H1 (cell line): ENCODE results near the gene NDC1. TPM values are rescaled to one million over a fixed set of nuclear protein-coding genes. Genes with fewer than 3 reads are reported as not detected.

Experiments used
- CTCF ChIA-PET: fragments of 300-600 bp; sonication (Branson Sonifier 250); formaldehyde crosslinking; loops from one replicate; lab custom pipeline; 2021; ENCODE audit not compliant: partially characterized antibody; lab: Charles Lee
- POLR2A ChIA-PET: fragments of 300-600 bp; sonication (Branson Sonifier 250); formaldehyde crosslinking; loops from one replicate; lab custom pipeline; 2021; ENCODE audit warnings: inconsistent platforms; ENCODE audit not compliant: partially characterized antibody; lab: Charles Lee
- DNase-seq, 2 experiments: peaks; one replicate each; pipeline versions ENCODE4 v3.0.0 to v3.0.0-alpha.2; 2010 to 2022; ENCODE audit warnings: low spot score in 2 of 2, low read depth in 1 of 2, mixed read lengths in 1 of 2
- FAIRE-seq: peaks from 2 replicates; lab custom pipeline; 2011; peaks lifted over from hg19 to GRCh38; lab: Jason Lieb, UNC
- H2AFZ ChIP-seq: 2 replicates; pipeline ENCODE4 v1.8.1; 2012; ENCODE audit warnings: low read length, inconsistent platforms
- H2AK5ac ChIP-seq: 2 replicates; pipeline ENCODE4 v1.6.1; 2013; ENCODE audit warnings: low read depth, low read length
- H2BK120ac ChIP-seq: replicated peaks from 2 replicates; pipeline ENCODE3; 2013; ENCODE audit warnings: low read depth, low read length, inconsistent platforms
- H2BK12ac ChIP-seq: 2 replicates; pipeline ENCODE4 v1.6.1; 2013; ENCODE audit warnings: low read depth, low read length
- H2BK15ac ChIP-seq: 2 replicates; pipeline ENCODE4 v1.6.1; 2013; ENCODE audit warnings: low read length
- H2BK20ac ChIP-seq: 2 replicates; pipeline ENCODE4 v1.6.1; 2013; ENCODE audit warnings: low read length
- H2BK5ac ChIP-seq: 2 replicates; pipeline ENCODE4 v1.6.1; 2013; ENCODE audit warnings: low read depth, low read length
- H3K14ac ChIP-seq: 2 replicates; pipeline ENCODE4 v1.6.1; 2013; ENCODE audit warnings: inconsistent platforms; ENCODE audit not compliant: insufficient read length
- H3K18ac ChIP-seq: 2 replicates; pipeline ENCODE4 v1.6.1; 2013; ENCODE audit warnings: low read length; ENCODE audit errors: extremely low read depth
- H3K23ac ChIP-seq: 2 replicates; pipeline ENCODE4 v1.6.1; 2013; ENCODE audit warnings: inconsistent platforms; ENCODE audit not compliant: insufficient read length
- H3K23me2 ChIP-seq: 2 replicates; pipeline ENCODE4 v1.6.1; 2013; ENCODE audit warnings: low read depth, low read length
- H3K27ac ChIP-seq: 2 replicates; pipeline ENCODE4 v1.6.1; 2011; ENCODE audit warnings: low read depth, low read length, inconsistent platforms
- H3K27me3 ChIP-seq, 4 experiments: replicated peaks in 1 of 4; 1 replicate in 1 of 4; 2 replicates in 3 of 4; pipeline versions ENCODE4 v1.6.1 to v1.8.1; 2011 to 2013; ENCODE audit warnings: low read length in 3 of 4, mild to moderate bottlenecking in 3 of 4, inconsistent platforms in 2 of 4, mixed read lengths in 2 of 4, moderate library complexity in 1 of 4; ENCODE audit not compliant: control insufficient read depth in 3 of 4, insufficient read depth in 3 of 4; ENCODE audit errors: extremely low read depth in 1 of 4
- H3K36me3 ChIP-seq, 4 experiments: 2 replicates each; pipeline versions ENCODE4 v1.6.1 to v1.8.1; 2011 to 2013; ENCODE audit warnings: mild to moderate bottlenecking in 4 of 4, low read length in 3 of 4, moderate library complexity in 2 of 4, control low read depth in 1 of 4, inconsistent platforms in 1 of 4; ENCODE audit not compliant: insufficient read depth in 4 of 4, control insufficient read depth in 2 of 4
- H3K4ac ChIP-seq: replicated peaks from 2 replicates; pipeline ENCODE3; 2013; ENCODE audit warnings: low read length, low read depth, mixed read lengths, inconsistent platforms; ENCODE audit not compliant: insufficient read length
- H3K4me1 ChIP-seq, 4 experiments: replicated peaks in 1 of 4; 1 replicate in 1 of 4; 2 replicates in 3 of 4; pipeline versions ENCODE4 v1.6.1 to v1.8.1; 2011 to 2013; ENCODE audit warnings: low read length in 3 of 4, inconsistent platforms in 2 of 4, mixed read lengths in 1 of 4; ENCODE audit not compliant: insufficient read depth in 4 of 4, control insufficient read depth in 3 of 4
- H3K4me2 ChIP-seq, 2 experiments: 2 replicates each; pipeline versions ENCODE4 v1.6.1 to v1.8.1; 2011 to 2013; ENCODE audit warnings: low read depth in 2 of 2, low read length in 2 of 2, control low read depth in 1 of 2, inconsistent platforms in 1 of 2, mild to moderate bottlenecking in 1 of 2; ENCODE audit not compliant: insufficient read depth in 1 of 2
- H3K4me3 ChIP-seq, 4 experiments: fragments of 200-600, 300-600 bp in 1 of 4; sonication (generic), shearing (Covaris generic), sonication (Bioruptor Twin) in 1 of 4; 2 replicates each; pipeline versions ENCODE4 v1.5.1 to v1.8.1; 2011 to 2016; ENCODE audit warnings: low read length in 4 of 4, low read depth in 3 of 4, control low read depth in 2 of 4, inconsistent platforms in 2 of 4, mild to moderate bottlenecking in 2 of 4, mixed read lengths in 1 of 4, moderate library complexity in 1 of 4; ENCODE audit not compliant: insufficient read depth in 2 of 4; ENCODE audit errors: extremely low read depth in 1 of 4
- H3K56ac ChIP-seq: replicated peaks from 2 replicates; pipeline ENCODE3; 2013; ENCODE audit warnings: low read depth, mild to moderate bottlenecking, mixed read lengths, low read length, inconsistent platforms; ENCODE audit not compliant: insufficient read length
- H3K79me1 ChIP-seq: 2 replicates; pipeline ENCODE4 v1.6.1; 2013; ENCODE audit warnings: low read depth, low read length, control low read depth
- H3K79me2 ChIP-seq, 2 experiments: 2 replicates each; pipeline versions ENCODE4 v1.6.1 to v1.8.1; 2012 to 2013; ENCODE audit warnings: low read length in 2 of 2, mild to moderate bottlenecking in 2 of 2, inconsistent platforms in 1 of 2; ENCODE audit not compliant: insufficient read depth in 2 of 2, control insufficient read depth in 1 of 2
- H3K9ac ChIP-seq, 4 experiments: replicated peaks in 1 of 4; 1 replicate in 1 of 4; 2 replicates in 3 of 4; pipeline versions ENCODE4 v1.6.1 to v1.8.1; 2011 to 2013; ENCODE audit warnings: low read depth in 3 of 4, low read length in 3 of 4, control low read depth in 2 of 4, mild to moderate bottlenecking in 2 of 4, moderate library complexity in 2 of 4, inconsistent platforms in 1 of 4; ENCODE audit errors: extremely low read depth in 1 of 4
- H3K9me3 ChIP-seq, 2 experiments: 2 replicates each; pipeline versions ENCODE4 v1.6.1 to v1.8.1; 2012 to 2013; ENCODE audit warnings: mild to moderate bottlenecking in 2 of 2, moderate library complexity in 2 of 2, control low read depth in 1 of 2, inconsistent platforms in 1 of 2, low read depth in 1 of 2, low read length in 1 of 2, mixed read lengths in 1 of 2; ENCODE audit not compliant: insufficient read depth in 2 of 2
- H4K20me1 ChIP-seq, 2 experiments: replicated peaks in 1 of 2; 2 replicates each; pipeline versions ENCODE3 to v1.8.1; 2011 to 2013; ENCODE audit warnings: inconsistent platforms in 2 of 2, low read length in 2 of 2, mild to moderate bottlenecking in 1 of 2; ENCODE audit not compliant: insufficient read depth in 2 of 2, control insufficient read depth in 1 of 2
- H4K5ac ChIP-seq: 2 replicates; pipeline ENCODE4 v1.6.1; 2013; ENCODE audit warnings: low read length, low read depth, mixed read lengths, inconsistent platforms; ENCODE audit not compliant: insufficient read length
- H4K8ac ChIP-seq: 2 replicates; pipeline ENCODE4 v1.8.0; 2013; ENCODE audit warnings: mild to moderate bottlenecking, moderate library complexity, low read length, inconsistent platforms; ENCODE audit not compliant: insufficient read depth; ENCODE audit errors: extremely low read depth
- H4K91ac ChIP-seq: replicated peaks from 2 replicates; pipeline ENCODE3; 2013; ENCODE audit warnings: low read length, mixed read lengths, inconsistent platforms; ENCODE audit not compliant: insufficient read length
- EGR1 ChIP-seq: IDR thresholded peaks from 2 replicates; pipeline ENCODE4 v1.6.1; 2011; ENCODE audit warnings: low read depth, low read length, borderline replicate concordance
- KDM5A ChIP-seq: fragments of 200-600 bp; IDR thresholded peaks from 2 replicates; pipeline ENCODE4 v1.7.1; 2012; ENCODE audit warnings: mild to moderate bottlenecking, low read length, inconsistent platforms, mixed read lengths
- WGBS, 2 experiments: shearing (Covaris generic) in 1 of 2; methylation state at CpG; one replicate each; pipeline versions ENCODE4 v1.1.6 to v1.1.7; 2013 to 2015; ENCODE audit warnings: low lambda C conversion rate in 2 of 2, mixed read lengths in 2 of 2, inconsistent platforms in 1 of 2, low coverage in 1 of 2, missing lambda C conversion rate in 1 of 2; ENCODE audit not compliant: insufficient replicate concordance in 2 of 2, insufficient coverage in 1 of 2, insufficient read length in 1 of 2; ENCODE audit errors: extremely low coverage in 1 of 2, missing lambda C conversion rate in 1 of 2; 5-methylcytosine and 5-hydroxymethylcytosine counted together
- polyA plus RNA-seq, 7 experiments: library from polyadenylated mRNA; depleted of rRNA in 3 of 7; stranded (reverse) in 5 of 7; unstranded in 2 of 7; fragments of >200 nt in 5 of 7; fragments of 200-250 nt in 2 of 7; gene quantifications; 1 replicate in 5 of 7; 2 replicates in 1 of 7; 4 replicates in 1 of 7; pipeline versions ENCODE4 v1.2.1 to v1.2.3, GENCODE V29; 2011 to 2013; ENCODE audit warnings: missing spikeins in 2 of 7, mixed read lengths in 2 of 7
- total RNA-seq: library from RNA; stranded (reverse); fragmentation: NEBNext Ultra II Directional; extraction: Animal tissue kit (Norgen Biotek cat#: 25700); gene quantifications from 2 replicates; pipeline ENCODE4 v1.2.1, GENCODE V29; 2021

NDC1 gene
- total and polyA plus RNA-seq, 2 of the 8 experiments (the other 6 are each of a cell fraction or from before 2014, with no cell fraction given) = 62.9 to 66.1 TPM

DNA sequence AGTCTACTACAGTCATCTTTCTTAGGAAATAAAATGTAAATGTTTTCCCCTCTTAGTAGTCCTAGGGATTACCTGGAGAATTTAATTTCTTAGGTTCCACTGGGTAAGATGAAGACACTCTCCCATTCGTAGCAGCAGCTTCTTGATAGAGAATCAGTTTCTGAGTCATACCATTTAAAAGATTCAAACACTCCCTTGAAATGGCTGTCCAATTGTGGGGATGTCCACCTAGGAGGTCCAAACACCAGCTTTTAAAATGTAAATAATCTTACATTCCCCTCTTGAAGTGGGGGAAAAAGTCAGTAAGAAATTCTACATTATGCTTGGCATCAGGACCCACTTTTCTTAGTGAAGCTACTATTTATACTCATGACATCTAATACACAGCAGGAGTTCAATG, 37.5 kb downstream of the NDC1 start:
- H3K14ac ChIP-seq = no peak overlapping the region
- H2AK5ac ChIP-seq = no peak overlapping the region
- no peak overlapping the region for H2AFZ ChIP-seq
- no peak overlapping the region for H3K4me2 ChIP-seq
- H3K4me1 ChIP-seq = no peaks in the 10 kb centered on the region
- no peaks in the 10 kb centered on the region for H3K23me2 ChIP-seq
- no peak overlapping the region for H2BK20ac ChIP-seq
- TF ChIP-seq EGR1 = no peak
- TF ChIP-seq KDM5A = no peak
- CTCF ChIA-PET = interaction anchor here (0.5 to 1.2 kb wide), 3 partner anchors 11 to 1418 kb away, joined by 3 to 4 read pairs (median 3); no protein-coding TSS in a partner anchor
- H4K5ac ChIP-seq = no peak overlapping the region
- H3K18ac ChIP-seq = no peak overlapping the region
- FAIRE-seq (no peak), DNase-seq (no peak)
- no peak overlapping the region for H3K4ac ChIP-seq
- H3K36me3 ChIP-seq = peaks cover 5 to 64% (median 31%) of the 10 kb centered on the region in 4 experiments; a peak in 7 of 8 replicates
- H2BK5ac ChIP-seq = no peak overlapping the region
- no peaks in the 10 kb centered on the region for H3K79me1 ChIP-seq
- no peaks in the 10 kb centered on the region for H3K79me2 ChIP-seq
- H2BK15ac ChIP-seq = no peak overlapping the region
- H3K23ac ChIP-seq = no peak overlapping the region
- no peak overlapping the region for H4K8ac ChIP-seq
- POLR2A ChIA-PET = interaction anchor here (1.4 to 1.7 kb wide), 2 partner anchors 10 to 11 kb away, joined by 4 to 5 read pairs; no protein-coding TSS in a partner anchor
- no peaks in the 10 kb centered on the region for H4K20me1 ChIP-seq
- no peaks in the 10 kb centered on the region for H3K27me3 ChIP-seq
- no peak overlapping the region for H4K91ac ChIP-seq
- 77% methylated on average over 1 of the region's 1 CpG; no CpG with 5 or more reads in 1 of the 2 experiments for WGBS, 2 experiments
- H3K9me3 ChIP-seq = no peaks in the 10 kb centered on the region
- H3K9ac ChIP-seq = no peak overlapping the region
- H3K4me3 ChIP-seq = no peak overlapping the region
- H3K56ac ChIP-seq = no peak overlapping the region
- no peak overlapping the region for H2BK120ac ChIP-seq
- no peak overlapping the region for H2BK12ac ChIP-seq
- H3K27ac ChIP-seq = no peak overlapping the region
